Testis (tissue), 2 donors: ENCODE measurements around the gene RPS6KA5.

Experiments
- POLR2A ChIP-seq: fragments of 450-650 bp; IDR thresholded peaks from one replicate; pipeline ENCODE4 v1.6.1; 2017; ENCODE audit warnings: antibody characterized with exemption, mild to moderate bottlenecking, moderate library complexity
- TF ChIP-seq, protein P1 (sequence below), 3 experiments: fragments of 450-650 bp in 2 of 3; fragments of 200-600 bp in 1 of 3; sonication (generic) in 1 of 3; IDR thresholded peaks; one replicate each; pipeline ENCODE4 v1.5.1; 2016 to 2019; ENCODE audit warnings: antibody characterized with exemption in 3 of 3, mild to moderate bottlenecking in 2 of 3, moderate library complexity in 1 of 3

- TF ChIP-seq, protein P1, sequence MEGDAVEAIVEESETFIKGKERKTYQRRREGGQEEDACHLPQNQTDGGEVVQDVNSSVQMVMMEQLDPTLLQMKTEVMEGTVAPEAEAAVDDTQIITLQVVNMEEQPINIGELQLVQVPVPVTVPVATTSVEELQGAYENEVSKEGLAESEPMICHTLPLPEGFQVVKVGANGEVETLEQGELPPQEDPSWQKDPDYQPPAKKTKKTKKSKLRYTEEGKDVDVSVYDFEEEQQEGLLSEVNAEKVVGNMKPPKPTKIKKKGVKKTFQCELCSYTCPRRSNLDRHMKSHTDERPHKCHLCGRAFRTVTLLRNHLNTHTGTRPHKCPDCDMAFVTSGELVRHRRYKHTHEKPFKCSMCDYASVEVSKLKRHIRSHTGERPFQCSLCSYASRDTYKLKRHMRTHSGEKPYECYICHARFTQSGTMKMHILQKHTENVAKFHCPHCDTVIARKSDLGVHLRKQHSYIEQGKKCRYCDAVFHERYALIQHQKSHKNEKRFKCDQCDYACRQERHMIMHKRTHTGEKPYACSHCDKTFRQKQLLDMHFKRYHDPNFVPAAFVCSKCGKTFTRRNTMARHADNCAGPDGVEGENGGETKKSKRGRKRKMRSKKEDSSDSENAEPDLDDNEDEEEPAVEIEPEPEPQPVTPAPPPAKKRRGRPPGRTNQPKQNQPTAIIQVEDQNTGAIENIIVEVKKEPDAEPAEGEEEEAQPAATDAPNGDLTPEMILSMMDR (IDR thresholded peaks at IDR 0.05): no peak
- TF ChIP-seq POLR2A: no peak
Measured at GRCh38 chr14:90986510-90986909, 73.9 kb downstream of the RPS6KA5 start.
